ENCODE data around the gene HMGN2.

- TF ChIP-seq GATA2 (IDR thresholded peaks at IDR 0.05; ENCODE audit: low read depth, low read length) (no peak), GATA3 (IDR thresholded peaks at IDR 0.05; ENCODE audit: low read depth, low read length) (no peak)
Observed at GRCh38 chr1:26478159-26478558, 5.9 kb downstream of the HMGN2 start.
